HepG2 (cell line): ENCODE results near the gene BMP6. TPM values are rescaled to one million over a fixed set of nuclear protein-coding genes. Genes with fewer than 3 reads are reported as not detected.

ENCODE experiments used
- ATF7 ChIP-seq, 2 experiments: fragments of 450-650 bp in 1 of 2; sonication (generic) in 1 of 2; formaldehyde crosslinking in 1 of 2; IDR thresholded peaks; 2 replicates each; pipeline versions ENCODE4 v1.4.0 to v1.6.1; 2016 to 2020; ENCODE audit warnings: antibody characterized with exemption in 1 of 2, mild to moderate bottlenecking in 1 of 2, missing genetic modification reagents in 1 of 2
- FOXC1 ChIP-seq: sonication (generic); formaldehyde crosslinking; IDR thresholded peaks from 2 replicates; pipeline ENCODE4 v1.8.0; 2022; ENCODE audit warnings: mild to moderate bottlenecking, missing genetic modification reagents, borderline replicate concordance
- FOXP1 ChIP-seq, 2 experiments: fragments of 450-650 bp in 1 of 2; IDR thresholded peaks; 2 replicates each; pipeline ENCODE4 v1.6.1; 2017 to 2018; ENCODE audit warnings: antibody characterized with exemption in 1 of 2
- KDM4B ChIP-seq: sonication (generic); formaldehyde crosslinking; IDR thresholded peaks from 2 replicates; pipeline ENCODE4 v1.4.0; 2020; ENCODE audit warnings: missing genetic modification reagents
- MED13 ChIP-seq: sonication (generic); formaldehyde crosslinking; IDR thresholded peaks from 2 replicates; pipeline ENCODE4 v1.5.0; 2020; ENCODE audit warnings: missing genetic modification reagents
- PHF8 ChIP-seq: sonication (generic); formaldehyde crosslinking; IDR thresholded peaks from 2 replicates; pipeline ENCODE4 v1.5.0; 2020; ENCODE audit warnings: missing genetic modification reagents
- POLR2A ChIP-seq, 2 experiments: IDR thresholded peaks; 2 replicates each; pipeline ENCODE4 v1.6.1; 2011; ENCODE audit warnings: low read depth in 2 of 2, low read length in 2 of 2, mild to moderate bottlenecking in 1 of 2, moderate library complexity in 1 of 2; ENCODE audit not compliant: insufficient read depth in 1 of 2
- RERE ChIP-seq: IDR thresholded peaks from 2 replicates; pipeline ENCODE4 v1.6.1; 2016; ENCODE audit warnings: low read depth, missing genetic modification reagents, missing compliant biosample characterization
- SRSF9 ChIP-seq: fragments of 200-400 bp; formaldehyde crosslinking; IDR thresholded peaks from 2 replicates; pipeline ENCODE4 v1.6.1; 2018; ENCODE audit warnings: borderline replicate concordance, mild to moderate bottlenecking, low read depth, low read length; ENCODE audit not compliant: insufficient read depth, poor library complexity, severe bottlenecking
- ZBTB43 ChIP-seq: sonication (generic); formaldehyde crosslinking; conservative IDR thresholded peaks from 2 replicates; pipeline ENCODE4 v1.4.0; 2020; ENCODE audit warnings: missing genetic modification reagents
- ZFP82 ChIP-seq: sonication (generic); formaldehyde crosslinking; IDR thresholded peaks from 2 replicates; pipeline ENCODE4 v1.5.1; 2020; ENCODE audit warnings: mild to moderate bottlenecking, missing genetic modification reagents, borderline replicate concordance
- ZNF292 ChIP-seq: sonication (generic); formaldehyde crosslinking; IDR thresholded peaks from 2 replicates; pipeline ENCODE4 v1.8.1; 2022; ENCODE audit warnings: mild to moderate bottlenecking, low read depth, missing genetic modification reagents, borderline replicate concordance
- ZNF296 ChIP-seq: sonication (generic); formaldehyde crosslinking; conservative IDR thresholded peaks from 2 replicates; pipeline ENCODE4 v1.5.0; 2020; ENCODE audit warnings: mild to moderate bottlenecking, missing genetic modification reagents
- ZNF543 ChIP-seq: sonication (generic); formaldehyde crosslinking; IDR thresholded peaks from 2 replicates; pipeline ENCODE4 v1.4.0; 2020; ENCODE audit warnings: mild to moderate bottlenecking, missing genetic modification reagents
- ZNF577 ChIP-seq: sonication (generic); formaldehyde crosslinking; IDR thresholded peaks from 2 replicates; pipeline ENCODE4 v1.4.0; 2020; ENCODE audit warnings: mild to moderate bottlenecking, low read depth, missing genetic modification reagents, borderline replicate concordance
- ZNF609 ChIP-seq: sonication (generic); formaldehyde crosslinking; IDR thresholded peaks from 2 replicates; pipeline ENCODE4 v1.4.0; 2020; ENCODE audit warnings: mild to moderate bottlenecking, missing genetic modification reagents, borderline replicate concordance
- polyA plus RNA-seq, 8 experiments: library from polyadenylated mRNA; depleted of rRNA in 3 of 8; stranded (reverse) in 7 of 8; unstranded in 1 of 8; fragments of >200 nt; fragmentation: Illumina TruSeq in 4 of 8; extraction: Trizol in 4 of 8; gene quantifications; 2 replicates each; pipeline versions ENCODE4 v1.2.1 to v1.2.3, GENCODE V29; 2011 to 2016; ENCODE audit warnings: low read depth in 4 of 8, missing spikeins in 1 of 8, mixed read lengths in 1 of 8; ENCODE audit not compliant: insufficient read depth in 1 of 8
- total RNA-seq, 5 experiments: library from RNA; depleted of rRNA; stranded (reverse); fragments of >200 nt; fragmentation: Illumina TruSeq; extraction: Trizol; gene quantifications; 2 replicates each; pipeline ENCODE4 v1.2.3, GENCODE V29; 2016; ENCODE audit warnings: low read depth in 1 of 5

BMP6 gene
- total and polyA plus RNA-seq, 2 of the 13 experiments (the other 11 are each of a cell fraction or from before 2014, with no cell fraction given): 0.09 to 0.18 TPM

- no peak; the same call in 1 of the 2 replicates for TF ChIP-seq RERE (CRISPR knock-in tag)
- 0 out of 2 replicates have a peak, but pooled peaks have one; percentile 43 for TF ChIP-seq ZNF296
- peak; percentile 45; the same call in 1 of the 2 replicates for TF ChIP-seq KDM4B (CRISPR knock-in tag)
- TF ChIP-seq POLR2A (IDR thresholded peaks at IDR 0.05; ENCODE audit: insufficient read depth in 1 of 2, low read depth in 2 of 2, low read length in 2 of 2): peak; percentile 54 to 71; a peak in 3 of 4 replicates
- TF ChIP-seq FOXP1 (IDR thresholded peaks at IDR 0.05): no peak
- no peak for TF ChIP-seq FOXP1 (CRISPR knock-in tag; IDR thresholded peaks at IDR 0.05)
- peak; percentile 59; the same call in 1 of the 2 replicates for TF ChIP-seq ZBTB43 (CRISPR knock-in tag)
- TF ChIP-seq ZNF577 (CRISPR knock-in tag): no peak
- TF ChIP-seq ZFP82 (CRISPR knock-in tag): peak; percentile 97; the same call in 1 of the 2 replicates
- peak; percentile 91 for TF ChIP-seq ZNF543 (CRISPR knock-in tag)
- peak; percentile 96 for TF ChIP-seq PHF8 (CRISPR knock-in tag)
- TF ChIP-seq MED13 (CRISPR knock-in tag): no peak
- TF ChIP-seq ATF7 (IDR thresholded peaks at IDR 0.05): no peak
- TF ChIP-seq ATF7 (CRISPR knock-in tag; IDR thresholded peaks at IDR 0.05): no peak
- TF ChIP-seq SRSF9: no peak
- peak; percentile 88 for TF ChIP-seq FOXC1 (CRISPR knock-in tag)
- TF ChIP-seq ZNF609 (CRISPR knock-in tag): no peak; the same call in none of the 2 replicates
- no peak for TF ChIP-seq ZNF292 (CRISPR knock-in tag)
Observed at GRCh38 chr6:7909323-7910276, 183.7 kb downstream of the BMP6 start (continued).
